ENCODE measurements around the gene RBFOX1.

RBFOX1 gene

DNA sequence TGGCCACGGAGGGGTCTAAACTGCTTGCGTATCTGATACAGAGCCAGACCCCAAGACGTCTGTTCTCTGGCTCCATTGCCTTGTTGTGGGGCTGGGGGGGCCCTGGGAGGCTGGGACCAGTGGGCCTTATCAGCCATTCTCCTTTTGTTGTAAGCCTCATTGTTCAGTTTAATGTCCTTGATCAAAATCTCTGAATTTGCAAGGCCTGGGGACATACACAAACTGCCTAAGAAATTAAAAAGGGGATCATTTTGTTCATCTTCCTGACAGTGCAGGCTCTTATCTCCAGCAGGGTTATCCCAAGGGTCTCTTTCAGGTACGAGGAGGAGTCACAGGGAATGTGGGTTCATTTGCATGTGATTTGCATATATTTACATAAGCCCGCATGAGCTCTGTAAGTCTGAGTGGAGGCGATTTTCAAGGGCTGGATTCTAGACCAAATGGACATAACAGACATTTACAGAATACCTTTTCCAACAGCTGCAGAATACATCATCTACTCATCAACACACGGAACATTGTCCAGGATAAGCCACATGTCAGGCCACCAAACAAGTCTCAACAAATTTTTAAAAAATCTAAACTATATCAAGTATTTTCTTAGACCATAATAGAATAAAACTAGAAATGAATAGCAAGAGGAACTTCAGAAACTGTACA is 269.8 kb downstream of the RBFOX1 start:
- DNase-seq (ENCODE audit: low spot score), result no peak

- no peak for DNase-seq (ENCODE audit: low spot score)
Measured at GRCh38 chr16:7605812-7606211, 273.2 kb downstream of the RBFOX1 start.

DNA sequence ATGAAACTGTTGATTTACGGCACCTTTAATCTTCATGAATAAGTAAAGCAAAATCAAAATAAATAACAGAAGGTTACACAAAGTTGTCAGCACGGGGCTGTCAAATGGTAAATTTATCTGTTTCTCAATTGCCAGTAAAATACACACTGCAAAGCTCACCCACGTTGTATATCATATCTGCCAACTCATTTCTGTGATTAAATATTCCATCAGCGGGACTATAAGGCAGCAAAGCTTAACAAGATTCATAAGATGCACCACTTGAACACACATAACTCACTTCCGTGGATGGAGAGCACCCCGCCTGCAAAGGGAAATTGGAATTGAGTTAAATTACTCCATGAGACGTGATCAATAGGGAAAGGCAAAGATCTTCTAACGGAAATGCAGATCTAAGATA is 280.0 kb downstream of the RBFOX1 start:
- no peak for DNase-seq (ENCODE audit: low spot score)

DNA sequence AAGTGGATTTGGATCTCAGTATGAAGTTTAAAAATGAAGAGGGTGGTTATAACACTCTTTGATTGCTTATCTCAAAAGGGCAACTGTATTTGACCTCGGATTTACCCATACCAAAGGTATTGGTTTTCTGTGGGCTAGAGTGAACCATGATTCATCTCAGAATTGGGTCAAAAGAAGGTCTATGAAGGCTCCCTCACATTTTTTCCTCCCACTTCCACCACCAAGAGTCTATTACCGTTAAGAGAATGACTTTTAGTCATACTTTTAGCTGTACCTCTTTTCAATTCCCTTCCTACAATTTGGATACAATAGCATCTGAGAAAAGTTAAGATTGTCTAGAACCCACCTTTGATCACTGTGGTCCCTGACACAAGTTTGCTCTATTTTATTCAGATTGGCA is 280.9 kb downstream of the RBFOX1 start:
- no peak for DNase-seq (ENCODE audit: low spot score)

GRCh38 chr16:7614021-7614795 is 281.6 kb downstream of the RBFOX1 start:
- no peak for DNase-seq (ENCODE audit: low spot score)

- no peak for DNase-seq (ENCODE audit: low spot score)
Measured at GRCh38 chr16:7615565-7615964, 282.9 kb downstream of the RBFOX1 start.

DNA sequence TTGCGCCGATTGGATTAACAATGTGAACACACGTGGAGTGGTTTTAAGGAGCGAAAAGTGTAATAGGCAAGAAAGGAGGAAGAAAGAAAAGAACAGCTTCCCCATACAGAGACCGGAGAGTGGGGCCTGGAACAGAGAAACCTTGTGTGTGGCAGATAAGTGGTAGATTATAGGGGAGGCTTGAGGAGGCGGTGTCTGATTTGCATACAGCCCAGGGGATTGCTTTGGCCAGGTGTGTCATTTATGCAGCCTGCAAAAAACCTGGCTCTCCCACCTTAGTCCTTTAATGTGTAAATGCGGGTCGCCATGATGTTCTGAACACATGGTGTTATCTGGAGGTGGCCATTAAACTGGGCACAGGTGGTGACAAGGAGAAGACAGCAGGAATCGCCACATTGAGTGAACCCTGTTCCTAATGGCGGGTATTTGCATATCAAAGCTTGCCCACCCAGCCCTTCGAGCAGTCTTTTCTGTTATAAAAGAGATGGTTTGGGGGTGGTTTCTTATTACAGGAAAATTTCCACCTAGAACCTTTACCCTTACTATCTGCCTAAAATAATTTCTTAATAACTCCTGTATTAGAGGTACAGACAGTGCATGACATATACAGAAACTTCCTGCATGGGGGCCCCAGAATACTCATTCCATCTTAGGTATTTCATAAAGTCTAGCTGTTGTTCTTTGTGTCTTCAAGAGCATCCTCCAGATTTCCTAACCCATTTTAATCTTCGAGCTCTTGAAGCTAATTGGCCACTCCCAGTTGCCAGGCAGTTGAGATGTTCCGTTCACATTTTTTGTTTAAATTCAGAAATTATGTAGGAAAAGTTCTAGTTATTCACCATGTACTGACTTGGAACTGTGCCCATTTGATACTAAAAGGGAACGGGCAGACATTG is 292.5 kb downstream of the RBFOX1 start:
- no peak for DNase-seq (ENCODE audit: low spot score)

GRCh38 chr16:7628981-7629380 is 296.3 kb downstream of the RBFOX1 start:
- no peak for DNase-seq (ENCODE audit: low spot score)

- no peak for DNase-seq (ENCODE audit: low spot score)
Measured at GRCh38 chr16:7629571-7629970, 296.9 kb downstream of the RBFOX1 start.

DNA sequence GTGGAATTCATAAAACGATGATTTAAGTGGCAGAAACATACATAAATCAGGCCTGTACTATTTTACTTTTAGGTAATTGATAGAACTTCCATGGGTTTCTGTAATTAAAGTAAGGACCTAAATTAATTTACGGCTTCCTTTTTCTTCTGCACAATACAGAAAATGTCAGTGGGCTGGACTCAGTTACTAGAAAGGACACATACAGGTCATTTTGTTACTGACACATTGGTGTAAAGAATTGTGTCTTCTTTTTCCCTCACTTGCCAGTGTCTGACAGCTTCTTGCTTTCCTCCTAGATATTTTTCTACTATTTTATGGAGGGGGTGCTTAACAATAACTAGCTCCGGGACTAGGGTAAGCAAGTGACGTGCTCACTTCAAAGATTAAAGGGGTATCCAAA is 304.8 kb downstream of the RBFOX1 start:
- no peak for DNase-seq (ENCODE audit: low spot score)

- no peak for DNase-seq (ENCODE audit: low spot score)
Measured at GRCh38 chr16:7638306-7638705, 305.7 kb downstream of the RBFOX1 start.

DNA sequence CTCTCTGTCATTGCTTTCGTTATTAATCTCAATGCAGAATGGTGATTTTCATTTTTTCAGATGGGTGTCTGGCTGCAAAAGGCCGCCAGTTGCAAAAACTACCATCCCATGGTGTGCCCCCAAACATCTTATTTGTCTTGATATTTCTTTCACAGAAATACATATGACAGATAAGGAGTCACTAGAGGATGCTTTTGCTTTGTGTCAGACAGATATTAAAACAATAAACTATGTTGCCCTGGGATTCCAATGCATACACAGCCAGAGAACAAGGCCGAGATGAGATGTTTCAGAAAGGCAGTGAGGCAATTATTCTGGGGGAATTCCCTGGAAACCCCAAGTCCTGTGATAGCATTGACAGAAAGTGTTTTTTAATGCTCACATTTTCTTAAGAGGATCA is 307.7 kb downstream of the RBFOX1 start:
- DNase-seq (ENCODE audit: low spot score), result no peak

DNA sequence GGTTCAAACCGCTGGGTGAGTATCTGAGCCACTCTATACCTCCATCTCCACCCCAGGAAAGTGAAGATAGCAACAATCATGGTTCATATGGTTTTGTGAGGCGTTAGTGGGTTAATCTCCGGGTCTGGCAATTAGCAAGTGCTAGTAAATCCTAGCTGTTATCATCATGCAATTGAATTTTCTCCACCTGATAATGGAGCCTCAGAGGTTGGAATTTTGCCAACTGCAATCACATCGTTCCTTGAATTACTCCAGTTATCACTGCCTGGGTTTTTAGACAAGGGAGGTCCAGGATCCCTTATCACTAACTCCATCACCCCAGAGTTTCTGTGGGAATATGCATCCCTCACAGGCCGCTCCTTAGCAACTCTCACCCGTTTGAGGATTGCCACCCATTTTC is 311.5 kb downstream of the RBFOX1 start:
- DNase-seq (ENCODE audit: low spot score), result no peak

- no peak for DNase-seq (ENCODE audit: low spot score)
Measured at GRCh38 chr16:7644811-7645210, 312.2 kb downstream of the RBFOX1 start.

- no peak for DNase-seq (ENCODE audit: low spot score)
Measured at GRCh38 chr16:7646821-7647500, 314.3 kb downstream of the RBFOX1 start.

DNA sequence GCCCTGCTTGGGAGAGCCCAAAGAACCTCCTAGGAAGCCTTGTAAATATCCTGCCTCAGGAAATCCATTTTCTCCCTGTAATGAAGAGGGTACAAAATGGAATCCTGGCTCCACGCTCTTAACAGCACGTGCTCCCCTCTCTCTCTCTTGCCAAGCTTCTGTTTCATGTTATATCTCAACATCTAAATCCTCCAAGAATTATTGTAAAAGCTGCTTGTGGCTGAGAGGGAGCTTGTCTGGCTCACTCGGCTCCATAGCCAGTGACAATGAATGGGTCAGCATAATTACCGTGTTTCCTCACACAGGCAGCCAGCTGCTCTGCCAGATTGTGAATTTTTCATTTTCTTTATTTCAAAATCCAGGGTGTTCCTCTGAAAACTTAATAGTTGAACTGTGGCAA is 317.8 kb downstream of the RBFOX1 start:
- no peak for DNase-seq (ENCODE audit: low spot score)

DNA sequence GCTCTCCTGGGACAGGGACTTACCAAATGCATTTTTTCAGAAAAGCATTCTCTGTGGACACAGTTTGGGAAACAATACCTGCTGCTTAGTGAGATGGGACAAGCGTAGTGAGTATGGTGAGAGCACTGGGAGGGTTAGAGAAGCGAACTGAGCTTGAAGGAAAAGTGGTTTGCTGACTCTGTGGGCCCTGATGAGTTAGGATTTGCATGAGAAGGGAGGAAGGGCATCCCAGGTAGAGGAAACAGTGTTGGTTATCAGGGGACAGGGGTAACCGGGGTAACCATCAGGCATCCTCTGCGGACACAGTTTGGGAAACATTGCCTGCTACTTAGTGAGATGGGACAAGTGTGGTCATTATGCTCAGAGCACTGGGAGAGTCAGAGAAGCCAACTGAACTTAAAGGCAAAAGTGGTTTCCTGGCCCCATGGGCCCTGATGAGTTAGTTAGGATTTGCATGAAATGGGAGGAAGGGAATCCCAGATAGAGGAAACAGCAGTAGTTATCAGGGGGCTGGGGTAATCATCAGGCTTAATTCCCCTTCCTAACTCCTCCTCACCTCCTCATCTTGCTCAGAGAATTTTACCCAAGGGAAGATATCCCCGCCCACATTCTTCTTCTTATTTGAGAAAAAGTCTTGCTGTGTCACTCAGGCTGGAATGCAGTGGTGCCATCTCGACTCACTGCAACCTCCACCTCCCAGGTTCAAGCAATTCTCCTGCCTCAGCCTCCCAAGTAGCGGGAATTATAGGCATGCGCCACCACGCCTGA is 319.3 kb downstream of the RBFOX1 start:
- no peak for DNase-seq (ENCODE audit: low spot score)

DNA sequence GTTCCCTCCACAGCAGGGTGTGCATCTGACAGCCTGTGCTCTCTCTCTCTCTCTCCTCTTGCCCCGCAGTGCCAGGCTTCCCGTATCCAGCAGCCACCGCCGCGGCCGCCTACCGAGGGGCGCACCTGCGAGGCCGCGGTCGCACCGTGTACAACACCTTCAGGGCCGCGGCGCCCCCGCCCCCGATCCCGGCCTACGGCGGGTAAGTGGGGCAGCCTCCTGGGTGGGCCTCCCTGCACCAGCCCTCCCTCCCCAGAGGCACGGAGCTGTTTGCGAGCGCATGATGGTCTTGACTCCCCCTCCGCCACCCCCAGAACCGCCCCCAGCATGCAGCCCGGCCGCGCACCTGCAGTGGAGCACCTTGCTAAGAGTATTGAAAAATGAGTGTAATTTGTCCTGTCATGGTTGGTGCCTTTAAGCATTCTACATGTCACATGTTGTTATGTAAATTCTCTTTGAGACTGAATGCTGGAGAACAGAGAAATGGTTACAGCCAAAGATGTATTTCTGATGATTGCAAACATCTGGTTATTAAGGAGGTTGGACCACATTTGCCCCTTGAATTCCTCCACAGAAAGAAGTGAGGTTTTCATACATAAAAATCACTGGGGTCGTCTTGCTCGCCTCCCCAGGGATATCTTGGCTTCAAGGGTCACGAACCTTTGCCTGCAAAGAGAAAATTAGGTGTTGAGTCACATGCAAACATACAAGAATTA is 321.3 kb downstream of the RBFOX1 start:
- DNase-seq (ENCODE audit: low spot score), result no peak

DNA sequence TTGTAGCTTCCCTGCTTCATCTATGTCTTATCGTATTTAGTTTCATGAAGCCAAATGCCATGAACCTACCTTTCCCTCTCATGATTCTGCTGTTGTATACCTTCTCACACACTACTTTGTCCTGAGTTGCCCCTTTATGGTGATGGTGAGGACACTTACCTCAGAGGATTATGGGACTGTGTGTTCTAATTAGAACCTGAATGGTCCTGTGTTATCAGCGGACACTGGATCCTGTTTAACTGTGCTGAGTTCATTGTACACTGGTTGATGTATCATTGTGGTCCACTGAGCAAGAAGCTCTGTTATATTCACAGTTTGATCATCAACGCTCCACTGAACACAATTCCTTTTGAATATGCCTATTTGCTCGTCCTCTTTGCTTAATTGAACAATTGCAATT is 343.0 kb downstream of the RBFOX1 start:
- no peak for DNase-seq (ENCODE audit: low spot score)

GRCh38 chr16:7680296-7680695 is 347.7 kb downstream of the RBFOX1 start:
- DNase-seq (ENCODE audit: low spot score), result no peak

- DNase-seq (ENCODE audit: low spot score), result no peak
Measured at GRCh38 chr16:7688811-7689210, 356.2 kb downstream of the RBFOX1 start.
